ENCODE data around the gene MKI67. TPM values are rescaled to one million over a fixed set of nuclear protein-coding genes. Genes with fewer than 3 reads are reported as not detected.
"Not testable (repeated sequence)": the region's sequence is repeated elsewhere in the genome, so short reads cannot be mapped to it uniquely, and the experiment has no call there.

Gene MKI67
- total RNA-seq, 1 donor: 38.7 TPM

DNA sequence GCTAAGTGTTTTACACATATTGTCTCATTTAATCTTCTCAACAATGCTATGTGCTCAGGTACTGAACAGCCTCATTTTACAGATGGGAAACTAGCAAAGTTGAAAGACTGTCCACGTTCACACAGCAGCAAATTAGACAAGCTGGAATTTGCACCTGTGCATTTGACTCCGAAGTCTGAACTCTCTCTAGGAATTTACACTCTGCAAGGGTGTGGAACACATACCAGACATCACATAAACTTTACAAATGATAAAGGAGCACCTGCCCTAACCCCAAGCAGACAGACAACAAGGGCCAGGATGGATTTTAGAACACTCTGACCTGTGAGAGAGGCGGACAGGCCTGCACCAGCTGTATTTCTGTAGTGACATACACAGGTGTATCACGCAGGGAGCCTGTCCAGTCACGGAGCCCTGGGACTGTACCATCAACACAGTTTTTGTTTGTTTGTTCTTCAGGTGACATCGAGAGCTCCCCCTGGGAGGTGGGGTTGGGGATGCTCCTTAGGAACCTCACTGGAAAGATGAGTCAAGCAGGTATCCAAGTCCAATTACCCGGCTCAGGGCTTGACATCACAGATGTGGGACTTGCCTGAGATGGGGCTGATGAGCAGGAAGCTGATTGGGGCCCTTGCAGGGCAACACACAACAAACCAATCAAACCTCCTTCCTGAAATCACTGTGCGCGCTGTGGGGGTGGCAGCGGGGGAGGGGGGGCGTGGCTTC is 31.0 kb downstream of the MKI67 start:
- no peak overlapping the region for H3K4me3 ChIP-seq (ENCODE audit: low read depth, low read length)
- DNase-seq (ENCODE audit: low read depth): no peak
- TF ChIP-seq, protein P1, sequence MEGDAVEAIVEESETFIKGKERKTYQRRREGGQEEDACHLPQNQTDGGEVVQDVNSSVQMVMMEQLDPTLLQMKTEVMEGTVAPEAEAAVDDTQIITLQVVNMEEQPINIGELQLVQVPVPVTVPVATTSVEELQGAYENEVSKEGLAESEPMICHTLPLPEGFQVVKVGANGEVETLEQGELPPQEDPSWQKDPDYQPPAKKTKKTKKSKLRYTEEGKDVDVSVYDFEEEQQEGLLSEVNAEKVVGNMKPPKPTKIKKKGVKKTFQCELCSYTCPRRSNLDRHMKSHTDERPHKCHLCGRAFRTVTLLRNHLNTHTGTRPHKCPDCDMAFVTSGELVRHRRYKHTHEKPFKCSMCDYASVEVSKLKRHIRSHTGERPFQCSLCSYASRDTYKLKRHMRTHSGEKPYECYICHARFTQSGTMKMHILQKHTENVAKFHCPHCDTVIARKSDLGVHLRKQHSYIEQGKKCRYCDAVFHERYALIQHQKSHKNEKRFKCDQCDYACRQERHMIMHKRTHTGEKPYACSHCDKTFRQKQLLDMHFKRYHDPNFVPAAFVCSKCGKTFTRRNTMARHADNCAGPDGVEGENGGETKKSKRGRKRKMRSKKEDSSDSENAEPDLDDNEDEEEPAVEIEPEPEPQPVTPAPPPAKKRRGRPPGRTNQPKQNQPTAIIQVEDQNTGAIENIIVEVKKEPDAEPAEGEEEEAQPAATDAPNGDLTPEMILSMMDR (IDR thresholded peaks at IDR 0.05; ENCODE audit: insufficient read depth, low read length): no peak

DNA sequence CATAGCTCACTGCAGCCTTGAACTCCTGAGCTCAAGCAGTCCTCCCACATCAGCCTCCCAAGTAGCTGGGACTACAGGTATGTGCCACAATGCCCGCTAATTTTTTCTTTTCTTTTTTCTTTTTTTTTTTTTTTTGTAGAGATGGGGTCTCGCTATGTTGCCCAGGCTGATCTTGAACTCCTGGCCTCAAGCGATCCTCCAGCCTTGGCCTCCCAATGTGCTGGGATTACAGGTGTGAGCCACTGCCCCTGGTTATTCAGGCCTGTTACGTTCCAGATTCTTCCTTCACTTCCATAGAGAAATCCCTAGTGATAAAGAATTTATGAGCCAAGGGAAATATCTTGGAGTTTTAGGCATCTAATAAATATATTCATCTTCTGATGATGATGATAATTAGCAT is 31.6 kb downstream of the MKI67 start:
- H3K4me3 ChIP-seq (ENCODE audit: low read depth, low read length); DNase-seq (ENCODE audit: low read depth): not testable (repeated sequence)

DNA sequence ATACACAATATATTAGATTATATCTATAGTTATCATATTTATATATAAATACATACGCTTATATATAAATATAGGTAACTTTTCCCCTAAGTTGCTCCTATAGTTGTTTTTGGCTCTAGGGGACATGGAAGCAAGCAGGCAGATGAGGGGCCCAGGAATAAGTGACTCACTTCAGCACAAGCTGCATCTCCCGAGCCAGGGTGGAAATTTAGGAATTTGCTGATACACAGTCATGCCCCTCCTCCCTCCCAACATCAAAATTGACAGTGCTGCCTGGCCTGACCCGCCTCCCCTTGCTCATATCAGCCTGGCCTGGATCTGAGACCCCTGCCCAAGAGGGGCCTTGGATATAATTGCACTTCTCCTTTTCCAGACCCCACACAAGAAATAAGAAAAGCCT is 33.8 kb downstream of the MKI67 start:
- TF ChIP-seq, protein P1 (IDR thresholded peaks at IDR 0.05; ENCODE audit: insufficient read depth, low read length): no peak
- H3K4me3 ChIP-seq (ENCODE audit: low read depth, low read length): no peak overlapping the region
- DNase-seq (ENCODE audit: low read depth): peak; percentile 32

DNA sequence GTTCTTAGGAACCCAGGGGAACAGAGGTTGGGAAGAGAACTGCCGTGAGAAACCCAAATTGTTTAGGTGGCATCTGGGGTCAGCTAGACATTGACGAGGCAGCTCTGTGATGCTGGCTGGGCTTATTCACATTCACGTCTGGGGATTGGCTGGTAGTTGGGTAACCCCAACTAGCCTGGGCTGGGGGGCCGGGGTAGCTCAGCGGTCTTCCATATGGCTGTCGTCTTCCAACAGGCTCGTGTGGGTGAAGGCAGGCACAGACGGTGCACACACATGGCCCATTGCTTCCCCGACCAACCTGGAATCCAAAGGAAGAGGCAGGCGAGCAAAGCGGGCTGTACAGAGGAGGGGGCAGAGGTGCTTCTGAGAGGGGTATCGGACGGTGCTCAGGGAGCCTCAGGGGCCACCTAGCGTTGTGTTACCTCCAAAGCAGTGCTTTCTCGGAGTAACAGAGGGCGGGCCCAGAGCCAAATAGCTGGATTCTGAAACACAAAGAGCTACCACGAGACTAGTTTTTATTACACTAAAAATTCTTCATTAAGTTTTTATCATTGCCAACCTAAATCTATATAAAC is 34.5 kb downstream of the MKI67 start:
- DNase-seq (ENCODE audit: low read depth): no peak
- TF ChIP-seq, protein P1 (IDR thresholded peaks at IDR 0.05; ENCODE audit: insufficient read depth, low read length): no peak
- no peak overlapping the region for H3K4me3 ChIP-seq (ENCODE audit: low read depth, low read length)

DNA sequence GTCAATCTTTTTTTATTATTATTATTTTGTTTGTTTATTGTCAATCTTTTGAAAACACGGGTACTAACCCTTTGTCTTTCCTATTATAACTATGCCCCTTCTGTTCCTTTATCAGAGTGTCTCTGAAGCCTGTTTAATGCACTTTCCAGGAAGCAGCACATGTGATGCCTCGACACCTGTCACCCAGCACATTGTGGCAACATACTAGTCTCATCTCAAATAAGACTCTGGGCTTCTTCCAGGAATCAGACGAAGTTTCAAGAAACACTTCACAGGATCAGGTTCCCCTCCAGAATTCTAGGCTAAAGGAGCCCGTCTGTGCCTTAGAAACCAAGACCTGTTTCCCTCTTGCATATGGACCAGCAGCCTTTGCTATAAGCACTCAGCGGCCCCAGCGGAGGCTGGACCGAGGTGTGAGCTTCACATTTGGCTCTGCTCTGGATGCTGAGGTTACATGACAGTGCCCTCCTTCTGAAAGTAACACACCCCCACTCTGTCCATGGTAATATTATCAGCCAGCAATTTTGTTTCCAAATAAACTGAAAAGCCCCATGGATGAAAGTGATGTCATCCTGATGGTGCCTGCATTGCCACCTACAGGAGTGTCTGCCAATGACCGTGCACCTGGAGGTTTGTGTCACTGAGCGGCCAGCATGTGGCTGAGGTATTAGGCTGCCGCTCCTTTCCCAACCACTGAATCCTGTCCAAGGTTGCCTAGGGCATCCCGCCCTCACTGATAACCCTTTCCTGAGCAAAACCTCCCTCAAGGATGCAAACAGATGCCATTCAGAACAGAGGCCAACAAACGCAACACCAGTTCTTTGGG is 38.1 kb downstream of the MKI67 start:
- no peak overlapping the region for H3K4me3 ChIP-seq (ENCODE audit: low read depth, low read length)
- no peak for DNase-seq (ENCODE audit: low read depth)
- TF ChIP-seq, protein P1 (IDR thresholded peaks at IDR 0.05; ENCODE audit: insufficient read depth, low read length): no peak

DNA sequence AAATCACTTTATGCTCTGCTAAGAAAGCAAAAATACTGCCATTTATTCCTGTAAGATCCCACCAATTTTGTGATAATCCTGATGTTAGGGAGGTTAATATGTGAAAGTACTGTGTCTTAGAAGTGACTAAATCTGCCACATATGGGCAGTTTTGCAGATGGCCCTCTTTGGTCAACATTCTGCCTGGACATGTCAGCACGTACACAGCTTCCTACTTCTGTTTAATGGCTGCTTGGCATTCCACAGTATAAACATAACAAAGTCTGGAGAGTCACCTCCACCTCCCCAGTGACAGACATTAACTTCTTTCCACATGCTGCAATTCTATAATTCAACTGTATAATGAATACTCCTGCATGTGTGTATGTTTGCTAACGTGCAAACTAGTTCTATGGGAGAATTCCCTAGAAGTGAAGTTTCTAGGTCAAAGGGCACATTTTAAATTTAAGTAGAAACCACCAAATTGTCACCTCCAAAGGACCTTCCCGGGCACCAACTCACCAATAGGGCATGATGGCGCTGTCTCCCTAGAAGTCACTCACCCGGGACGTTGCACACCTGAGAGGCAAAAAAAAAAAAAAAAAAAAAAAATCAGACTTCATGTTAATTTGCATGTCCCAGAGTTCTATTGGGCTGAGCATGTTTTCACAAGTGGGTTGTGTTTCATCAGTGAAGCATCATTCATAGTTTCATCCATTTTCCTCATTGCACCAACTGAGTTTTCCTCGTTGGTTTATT is 38.9 kb downstream of the MKI67 start:
- DNase-seq (ENCODE audit: low read depth): no peak
- no peak overlapping the region for H3K4me3 ChIP-seq (ENCODE audit: low read depth, low read length)
- TF ChIP-seq, protein P1 (IDR thresholded peaks at IDR 0.05; ENCODE audit: insufficient read depth, low read length): no peak

Measured in fibroblast of the aortic adventitia (primary cell).